ENCODE measurements around the gene THBS3.
"Not testable (repeated sequence)": the region's sequence is repeated elsewhere in the genome, so short reads cannot be mapped to it uniquely, and the experiment has no call there.

The THBS3 gene

GRCh38 chr1:155164625-155165024 lies 43.1 kb downstream of the THBS3 start:
- WGBS (ENCODE audit: insufficient coverage): 100% methylated on average over 4 of the region's 11 CpGs

DNA sequence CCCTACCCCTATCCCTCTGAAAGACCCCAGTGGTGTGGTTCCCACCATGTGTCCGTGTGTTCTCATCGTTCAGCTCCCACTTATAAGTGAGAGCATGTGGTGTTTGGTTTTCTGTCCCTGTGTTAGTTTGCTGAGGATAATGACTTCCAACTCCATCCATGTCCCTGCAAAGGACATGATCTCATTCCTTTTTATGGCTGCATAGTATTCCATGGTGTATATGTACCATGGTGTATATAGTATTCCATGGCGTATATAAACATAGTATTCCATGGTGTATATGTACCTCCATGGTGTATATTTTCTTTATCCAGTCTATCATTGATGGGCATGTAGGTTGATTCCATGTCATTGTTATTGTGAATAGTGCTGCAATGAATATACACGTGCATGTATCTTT lies 43.9 kb downstream of the THBS3 start:
- WGBS (ENCODE audit: insufficient coverage): no CpG with 5 or more reads among the region's 4 CpGs
- H3K4me1 ChIP-seq (ENCODE audit: control extremely low read depth in 1 of 4, control insufficient read depth in 4 of 4, insufficient read depth in 4 of 4, low read length in 3 of 4): peaks cover 0 to 23% (median 22%) of the 10 kb centered on the region in 4 experiments
- CTCF ChIA-PET: interaction anchor here (1.2 to 7.8 kb wide), 5 partner anchors 17 to 78 kb away, joined by 4 to 68 read pairs (median 4); no protein-coding TSS in a partner anchor
- H3K4me3 ChIP-seq (ENCODE audit: control insufficient read depth in 1 of 7, extremely low read depth in 1 of 7, insufficient read depth in 4 of 7, low read depth in 2 of 7, low read length in 6 of 7); DNase-seq; H3K9me3 ChIP-seq (ENCODE audit: control extremely low read depth in 1 of 5, control insufficient read depth in 4 of 5, insufficient read depth in 2 of 5, low read depth in 1 of 5, low read length in 4 of 5); H3K27me3 ChIP-seq (replicated peaks in 2 of 5; ENCODE audit: control insufficient read depth in 4 of 5, insufficient read depth in 5 of 5, low read length in 4 of 5); POLR2A ChIA-PET; H3K36me3 ChIP-seq (ENCODE audit: control insufficient read depth in 4 of 4, insufficient read depth in 4 of 4, low read length in 3 of 4); H3K27ac ChIP-seq (ENCODE audit: insufficient read depth in 1 of 2, low read depth in 1 of 2, low read length in 2 of 2, poor library complexity in 1 of 2, severe bottlenecking in 2 of 2): not testable (repeated sequence)

More at GRCh38 chr1:155164625-155165024, 43.1 kb downstream of the THBS3 start:
- Histone ChIP-seq H3K36me3 (ENCODE audit: control insufficient read depth in 4 of 4, insufficient read depth in 4 of 4, low read length in 3 of 4) (peaks cover 6 to 11% (median 8%) of the 10 kb centered on the region in 4 experiments), H3K4me1 (ENCODE audit: control extremely low read depth in 1 of 4, control insufficient read depth in 4 of 4, insufficient read depth in 4 of 4, low read length in 3 of 4) (peaks cover 0 to 23% (median 22%) of the 10 kb centered on the region in 4 experiments)
- DNase-seq; H3K9me3 ChIP-seq (ENCODE audit: control extremely low read depth in 1 of 5, control insufficient read depth in 4 of 5, insufficient read depth in 2 of 5, low read depth in 1 of 5, low read length in 4 of 5); H3K27me3 ChIP-seq (replicated peaks in 2 of 5; ENCODE audit: control insufficient read depth in 4 of 5, insufficient read depth in 5 of 5, low read length in 4 of 5); H3K4me3 ChIP-seq (ENCODE audit: control insufficient read depth in 1 of 7, extremely low read depth in 1 of 7, insufficient read depth in 4 of 7, low read depth in 2 of 7, low read length in 6 of 7); H3K27ac ChIP-seq (ENCODE audit: insufficient read depth in 1 of 2, low read depth in 1 of 2, low read length in 2 of 2, poor library complexity in 1 of 2, severe bottlenecking in 2 of 2); POLR2A ChIA-PET: not testable (repeated sequence)
- CTCF ChIA-PET: interaction anchor here (1.3 to 7.8 kb wide), 4 partner anchors 18 to 79 kb away, joined by 4 to 68 read pairs (median 16); no protein-coding TSS in a partner anchor

- peaks cover 0 to 20% (median 18%) of the 10 kb centered on the region in 4 experiments for H3K4me1 ChIP-seq (ENCODE audit: control extremely low read depth in 1 of 4, control insufficient read depth in 4 of 4, insufficient read depth in 4 of 4, low read length in 3 of 4)
- H3K27ac ChIP-seq (ENCODE audit: insufficient read depth in 1 of 2, low read depth in 1 of 2, low read length in 2 of 2, poor library complexity in 1 of 2, severe bottlenecking in 2 of 2); DNase-seq; H3K36me3 ChIP-seq (ENCODE audit: control insufficient read depth in 4 of 4, insufficient read depth in 4 of 4, low read length in 3 of 4); H3K4me3 ChIP-seq (ENCODE audit: control insufficient read depth in 1 of 7, extremely low read depth in 1 of 7, insufficient read depth in 4 of 7, low read depth in 2 of 7, low read length in 6 of 7); H3K9me3 ChIP-seq (ENCODE audit: control extremely low read depth in 1 of 5, control insufficient read depth in 4 of 5, insufficient read depth in 2 of 5, low read depth in 1 of 5, low read length in 4 of 5); POLR2A ChIA-PET; H3K27me3 ChIP-seq (replicated peaks in 2 of 5; ENCODE audit: control insufficient read depth in 4 of 5, insufficient read depth in 5 of 5, low read length in 4 of 5): not testable (repeated sequence)
- WGBS (ENCODE audit: insufficient coverage): no CpG with 5 or more reads among the region's 6 CpGs
- CTCF ChIA-PET: interaction anchor here (0.9 to 1.6 kb wide), 3 partner anchors 25 to 77 kb away, joined by 3 to 4 read pairs (median 4); no protein-coding TSS in a partner anchor
Observed at GRCh38 chr1:155162631-155163030, 45.1 kb downstream of the THBS3 start.

GRCh38 chr1:155160128-155160527 lies 47.6 kb downstream of the THBS3 start:
- Histone ChIP-seq H3K4me1 (ENCODE audit: control extremely low read depth in 1 of 4, control insufficient read depth in 4 of 4, insufficient read depth in 4 of 4, low read length in 3 of 4) (no peaks in the 10 kb centered on the region), H3K27ac (ENCODE audit: insufficient read depth in 1 of 2, low read depth in 1 of 2, low read length in 2 of 2, poor library complexity in 1 of 2, severe bottlenecking in 2 of 2) (no peak overlapping the region), H3K9me3 (ENCODE audit: control extremely low read depth in 1 of 5, control insufficient read depth in 4 of 5, insufficient read depth in 2 of 5, low read depth in 1 of 5, low read length in 4 of 5) (no peaks in the 10 kb centered on the region), H3K27me3 (replicated peaks in 2 of 5; ENCODE audit: control insufficient read depth in 4 of 5, insufficient read depth in 5 of 5, low read length in 4 of 5) (no peaks in the 10 kb centered on the region), H3K36me3 (ENCODE audit: control insufficient read depth in 4 of 4, insufficient read depth in 4 of 4, low read length in 3 of 4) (no peaks in the 10 kb centered on the region), H3K4me3 (ENCODE audit: control insufficient read depth in 1 of 7, extremely low read depth in 1 of 7, insufficient read depth in 4 of 7, low read depth in 2 of 7, low read length in 6 of 7) (no peak overlapping the region)
- WGBS (ENCODE audit: insufficient coverage): 96% methylated on average over 6 of the region's 8 CpGs
- DNase-seq: no peak
- ChIA-PET POLR2A (no interaction called here), CTCF (interaction anchor here (1.0 kb wide), 1 partner anchor 13 kb away, joined by 3 read pairs; the partner anchor contains the start of gene KRTCAP2)

DNA sequence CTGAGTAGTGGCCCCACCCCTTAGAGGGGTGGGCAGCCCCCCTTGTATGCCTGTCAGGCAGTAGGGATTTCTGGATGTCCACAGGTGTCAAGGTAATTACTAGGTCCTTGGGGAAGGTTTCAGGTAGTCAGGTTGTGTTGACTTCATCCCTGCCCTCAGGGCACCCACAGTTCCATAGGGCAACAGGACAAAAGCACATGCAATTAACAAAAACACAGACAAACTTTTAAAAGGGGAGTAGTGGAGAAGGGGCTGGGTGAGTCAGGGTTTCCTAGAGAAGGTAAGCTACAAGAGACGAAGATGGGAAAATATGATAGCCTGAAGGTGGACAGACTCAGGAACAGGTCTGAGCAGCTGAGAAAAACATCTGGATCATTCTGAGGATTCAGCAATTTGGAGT lies 48.7 kb downstream of the THBS3 start:
- H3K27ac ChIP-seq (ENCODE audit: insufficient read depth in 1 of 2, low read depth in 1 of 2, low read length in 2 of 2, poor library complexity in 1 of 2, severe bottlenecking in 2 of 2): no peak overlapping the region
- no peak for DNase-seq
- no peaks in the 10 kb centered on the region for H3K9me3 ChIP-seq (ENCODE audit: control extremely low read depth in 1 of 5, control insufficient read depth in 4 of 5, insufficient read depth in 2 of 5, low read depth in 1 of 5, low read length in 4 of 5)
- H3K4me1 ChIP-seq (ENCODE audit: control extremely low read depth in 1 of 4, control insufficient read depth in 4 of 4, insufficient read depth in 4 of 4, low read length in 3 of 4): no peaks in the 10 kb centered on the region
- POLR2A ChIA-PET: no interaction called here
- H3K36me3 ChIP-seq (ENCODE audit: control insufficient read depth in 4 of 4, insufficient read depth in 4 of 4, low read length in 3 of 4): no peaks in the 10 kb centered on the region
- CTCF ChIA-PET: no interaction called here
- H3K27me3 ChIP-seq (replicated peaks in 2 of 5; ENCODE audit: control insufficient read depth in 4 of 5, insufficient read depth in 5 of 5, low read length in 4 of 5): no peaks in the 10 kb centered on the region
- WGBS (ENCODE audit: insufficient coverage): no CpG with 5 or more reads among the region's 1 CpG
- no peak overlapping the region for H3K4me3 ChIP-seq (ENCODE audit: control insufficient read depth in 1 of 7, extremely low read depth in 1 of 7, insufficient read depth in 4 of 7, low read depth in 2 of 7, low read length in 6 of 7)

- 100% methylated on average over 1 of the region's 3 CpGs for WGBS (ENCODE audit: insufficient coverage)
- POLR2A ChIA-PET; H3K4me3 ChIP-seq (ENCODE audit: control insufficient read depth in 1 of 7, extremely low read depth in 1 of 7, insufficient read depth in 4 of 7, low read depth in 2 of 7, low read length in 6 of 7): not testable (repeated sequence)
Observed at GRCh38 chr1:155155996-155156643, 51.6 kb downstream of the THBS3 start.

More at GRCh38 chr1:155155996-155156643, 51.6 kb downstream of the THBS3 start:
- not testable (repeated sequence) for H3K4me1 ChIP-seq (ENCODE audit: control extremely low read depth in 1 of 4, control insufficient read depth in 4 of 4, insufficient read depth in 4 of 4, low read length in 3 of 4); H3K9me3 ChIP-seq (ENCODE audit: control extremely low read depth in 1 of 5, control insufficient read depth in 4 of 5, insufficient read depth in 2 of 5, low read depth in 1 of 5, low read length in 4 of 5); H3K36me3 ChIP-seq (ENCODE audit: control insufficient read depth in 4 of 4, insufficient read depth in 4 of 4, low read length in 3 of 4); H3K27me3 ChIP-seq (replicated peaks in 2 of 5; ENCODE audit: control insufficient read depth in 4 of 5, insufficient read depth in 5 of 5, low read length in 4 of 5); H3K27ac ChIP-seq (ENCODE audit: insufficient read depth in 1 of 2, low read depth in 1 of 2, low read length in 2 of 2, poor library complexity in 1 of 2, severe bottlenecking in 2 of 2); DNase-seq
- CTCF ChIA-PET: interaction anchor here (1.1 to 2.4 kb wide), 3 partner anchors 10 to 65 kb away, joined by 3 to 9 read pairs (median 5); no protein-coding TSS in a partner anchor
